Measurements from ENCODE around the gene TRPC3.
"Not testable (repeated sequence)": the region's sequence is repeated elsewhere in the genome, so short reads cannot be mapped to it uniquely, and the experiment has no call there.

The TRPC3 gene

DNA sequence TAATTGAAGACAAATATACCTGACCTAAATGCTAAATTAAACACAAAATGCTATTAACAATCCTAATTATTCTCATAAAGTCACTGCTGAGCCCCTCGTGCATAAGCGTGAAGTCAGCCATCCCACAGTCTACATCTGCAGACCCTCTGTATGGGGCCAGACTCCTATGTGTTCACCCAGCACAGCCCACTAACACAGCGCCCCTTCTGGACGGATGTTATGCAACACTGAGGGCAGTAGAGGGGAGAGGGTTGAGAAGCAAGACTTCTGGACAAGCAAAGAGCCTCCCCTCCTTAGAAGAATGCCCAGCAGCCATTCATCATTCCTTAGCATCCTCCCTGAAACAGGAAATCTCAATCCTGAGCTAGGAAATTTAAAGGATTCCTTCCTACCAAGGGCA lies 7.9 kb downstream of the TRPC3 start:
- DNase-seq: no peak

DNA sequence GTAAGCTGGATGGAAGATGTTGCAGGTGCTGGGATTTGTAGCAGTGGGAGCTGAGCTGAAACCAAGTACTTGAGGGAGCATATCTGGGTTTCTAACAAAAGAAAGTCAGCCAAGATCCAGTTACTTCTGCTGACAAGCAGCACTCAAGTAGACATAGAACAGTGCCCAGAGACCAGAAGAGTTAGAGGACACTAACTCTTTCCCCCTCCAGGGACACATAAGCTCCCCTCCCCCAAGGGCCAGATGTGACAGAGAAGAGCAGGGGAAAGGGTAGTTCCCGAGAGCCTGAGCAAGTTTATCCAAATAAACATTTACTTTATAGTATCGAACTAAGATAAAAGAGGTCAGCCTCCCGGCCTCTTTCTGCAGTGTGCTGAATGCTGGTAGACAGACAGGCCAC lies 12.2 kb downstream of the TRPC3 start:
- no peak for DNase-seq

DNA sequence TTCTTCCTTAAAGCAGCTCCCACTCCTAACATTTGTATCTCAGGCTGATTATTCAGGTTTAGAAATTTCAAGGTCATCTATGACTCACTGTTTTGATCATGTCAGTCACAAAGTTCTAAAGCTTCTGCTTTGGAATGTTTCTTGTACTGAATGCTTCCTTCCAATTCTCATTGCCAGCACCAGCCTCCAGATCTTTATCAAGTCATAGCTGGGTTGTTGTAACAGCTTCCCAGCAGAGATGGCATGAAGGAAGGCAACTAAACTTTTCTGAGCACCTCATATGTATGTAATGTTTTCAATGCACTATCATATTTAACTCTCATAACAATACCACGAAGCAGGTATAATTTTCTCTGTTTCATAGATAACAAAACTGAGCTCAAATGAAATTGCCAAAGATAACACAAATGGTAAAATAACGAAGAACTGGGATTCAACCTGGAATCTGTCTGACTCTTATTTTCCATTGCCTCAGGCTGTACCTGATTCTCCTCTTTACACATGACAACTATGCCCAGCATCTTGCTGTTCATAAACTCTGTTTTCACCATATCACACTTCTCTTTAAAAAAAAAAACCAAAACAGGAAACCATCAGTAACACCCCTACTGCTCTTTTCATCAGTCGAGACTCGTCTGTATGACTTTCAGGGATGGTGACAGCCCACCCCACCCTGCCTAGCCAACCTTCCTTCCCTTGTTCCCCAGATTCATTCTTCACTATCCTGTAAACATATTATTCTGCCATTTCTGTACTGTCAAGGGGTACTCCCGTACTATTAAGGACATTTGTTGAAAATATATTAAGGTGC lies 13.4 kb downstream of the TRPC3 start:
- DNase-seq: no peak

DNA sequence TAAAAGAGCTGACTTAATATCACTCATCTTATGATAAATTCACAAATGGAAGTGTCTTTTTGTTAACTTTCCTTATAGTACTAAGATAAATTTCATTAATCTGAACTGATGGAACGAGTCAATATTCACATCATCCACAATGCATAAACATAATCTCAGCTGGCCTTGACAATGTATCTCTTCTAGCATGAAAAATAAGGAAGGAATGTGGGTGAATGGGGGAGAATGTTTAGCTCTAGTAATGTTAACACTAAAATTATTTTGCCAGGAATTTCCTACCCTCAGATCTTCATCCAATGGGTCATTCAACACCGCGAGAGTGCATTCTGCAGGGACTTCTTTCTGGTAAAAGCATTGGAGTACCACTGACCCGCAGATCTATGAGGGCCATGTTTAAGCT lies 15.8 kb downstream of the TRPC3 start:
- no peak for DNase-seq

DNA sequence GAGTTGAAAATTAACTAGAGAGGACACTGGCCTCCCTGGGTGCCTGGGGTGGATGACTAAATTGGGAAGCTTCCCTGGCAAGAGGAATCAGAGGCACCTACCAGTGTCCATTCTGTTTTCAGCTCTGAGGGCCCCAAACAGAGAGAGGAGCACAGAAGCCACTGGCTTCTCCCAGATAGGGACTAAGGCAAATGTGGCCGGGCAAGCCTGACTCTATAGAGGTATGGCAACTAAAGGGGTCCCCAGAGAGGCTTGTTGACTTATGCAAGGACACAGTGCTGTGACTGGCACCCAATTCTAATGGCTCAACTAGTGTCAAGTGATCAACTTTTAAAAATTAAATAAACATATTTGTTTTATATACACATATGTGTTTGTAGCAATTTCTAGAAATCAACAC lies 17.2 kb downstream of the TRPC3 start:
- no peak for DNase-seq

DNA sequence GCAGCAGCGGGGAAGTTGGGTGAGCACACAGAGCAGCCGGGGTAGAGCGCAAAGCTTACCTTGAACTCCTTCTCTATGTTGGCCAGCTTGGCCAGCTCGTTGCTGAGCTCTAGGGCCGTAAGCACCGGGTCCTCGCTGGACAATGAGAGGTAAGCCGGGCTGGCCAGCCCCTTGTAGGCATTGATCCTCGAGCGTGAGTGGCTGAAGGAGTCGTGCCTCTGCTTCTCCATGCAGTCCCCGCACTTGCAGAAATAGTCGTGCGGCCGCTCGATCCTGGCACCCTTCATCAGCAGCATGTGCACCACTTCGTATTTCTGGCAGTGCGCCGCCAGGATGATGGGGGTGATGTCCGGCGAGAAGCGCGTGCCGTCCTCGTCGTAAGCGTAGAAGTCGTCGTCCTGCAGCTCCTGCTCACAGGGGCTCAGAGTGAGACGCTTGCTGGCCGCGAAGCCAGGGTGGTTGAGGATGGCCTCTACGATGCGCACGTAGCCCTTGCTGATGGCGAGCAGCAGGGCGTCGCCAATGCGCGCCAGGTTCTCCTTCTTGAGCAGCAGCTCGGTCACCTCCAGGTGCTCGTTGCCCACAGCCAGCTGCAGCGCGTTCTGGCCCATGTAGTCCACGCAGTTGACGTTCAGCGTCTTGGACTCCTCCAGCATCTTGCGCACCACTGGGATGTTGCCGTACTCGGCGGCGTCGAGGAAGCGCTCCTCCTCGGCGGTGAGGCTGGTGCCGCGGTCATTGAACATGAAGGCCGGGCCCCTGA lies 19.5 kb downstream of the TRPC3 start:
- DNase-seq: no peak

DNA sequence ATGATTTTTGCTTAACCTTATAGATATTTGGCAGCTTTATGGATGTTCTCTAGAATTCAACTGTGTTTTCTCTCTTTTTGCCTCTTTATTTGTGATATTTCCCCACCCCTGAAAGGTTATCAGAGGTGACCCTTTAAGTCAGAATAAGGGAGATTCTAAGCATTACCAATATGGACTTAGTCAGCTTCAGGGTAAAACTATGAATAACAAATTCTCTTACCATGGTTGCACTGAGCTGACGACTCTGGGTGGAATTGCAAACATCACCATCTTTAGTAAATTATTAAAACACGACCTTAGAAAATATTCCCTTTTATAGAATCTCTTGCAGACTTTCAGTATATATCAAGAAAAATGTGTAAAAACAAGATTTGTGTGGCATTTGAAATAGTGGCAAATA lies 21.6 kb downstream of the TRPC3 start:
- DNase-seq: no peak

DNA sequence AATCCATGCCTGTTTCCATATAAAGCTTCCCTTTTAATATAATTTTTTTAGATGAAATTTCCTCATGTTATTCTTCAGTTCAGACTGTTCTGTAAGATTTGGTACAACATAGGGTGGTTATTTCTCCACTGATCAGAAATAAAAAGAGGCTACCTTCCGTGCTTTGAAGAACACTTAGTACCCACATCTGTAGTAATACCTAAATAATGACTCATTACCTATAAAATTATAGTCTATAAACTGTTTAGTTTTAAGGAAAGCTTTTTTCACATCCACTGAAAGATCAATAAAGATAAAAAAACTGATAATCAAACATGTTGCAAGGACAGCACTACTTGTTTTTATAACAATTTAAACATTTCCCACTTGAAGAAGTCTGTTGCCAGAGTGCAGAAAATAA lies 23.9 kb downstream of the TRPC3 start:
- DNase-seq: no peak

DNA sequence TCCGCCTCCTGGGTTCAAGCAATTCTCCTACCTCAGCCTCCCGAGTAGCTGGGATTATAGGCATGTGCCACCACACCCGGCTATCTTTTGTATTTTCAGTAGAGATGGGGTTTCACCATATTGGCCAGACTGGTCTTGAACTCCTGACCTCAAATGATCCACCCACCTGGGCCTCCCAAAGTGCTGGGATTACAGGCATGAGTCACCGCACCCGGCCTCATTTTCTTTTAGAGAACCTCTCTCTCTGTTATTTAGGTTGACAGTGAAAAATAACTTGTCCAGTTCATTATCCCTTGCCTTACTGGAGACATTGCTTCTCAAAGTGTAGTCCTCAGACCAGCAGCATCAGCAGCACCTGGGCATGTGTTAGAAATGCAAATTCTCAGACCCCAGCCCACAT lies 25.4 kb downstream of the TRPC3 start:
- not testable (repeated sequence) for DNase-seq

DNA sequence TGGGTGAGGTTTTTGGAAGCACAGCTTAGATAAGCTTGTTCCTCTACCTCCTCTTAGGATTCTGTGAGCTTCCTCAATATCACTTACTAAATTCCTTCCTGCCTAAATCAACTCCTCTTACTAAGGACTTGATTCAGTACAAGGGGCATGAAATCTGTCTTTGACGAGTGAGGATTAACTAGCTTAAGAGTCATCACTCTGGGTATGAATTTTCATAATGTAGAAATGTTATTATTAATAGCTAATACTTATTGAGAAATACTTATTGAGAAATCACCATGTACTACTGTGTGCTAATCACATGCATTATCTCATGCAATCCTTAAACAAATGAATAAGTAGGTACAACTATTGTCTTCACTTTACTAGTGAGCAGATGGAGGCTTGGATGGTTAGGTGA lies 28.6 kb downstream of the TRPC3 start:
- DNase-seq: no peak

DNA sequence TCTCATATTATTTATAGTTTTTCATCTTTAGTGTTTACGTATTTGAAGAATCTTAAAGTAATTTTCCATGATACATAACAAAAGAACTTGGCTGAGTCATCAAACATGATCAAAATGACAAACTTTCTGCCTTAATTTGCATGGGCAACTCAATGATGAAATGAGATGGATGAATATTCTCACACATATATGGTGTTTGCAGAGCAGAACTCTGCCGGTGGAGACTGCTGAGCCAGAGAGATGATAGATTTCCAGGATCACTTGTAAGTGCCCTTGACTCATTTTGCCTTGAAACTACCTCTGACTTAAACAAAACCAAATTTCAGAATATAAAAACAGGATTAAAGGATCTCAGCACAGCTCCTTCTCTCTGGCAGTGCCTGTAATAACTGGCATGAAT lies 38.2 kb downstream of the TRPC3 start:
- no peak for DNase-seq

DNA sequence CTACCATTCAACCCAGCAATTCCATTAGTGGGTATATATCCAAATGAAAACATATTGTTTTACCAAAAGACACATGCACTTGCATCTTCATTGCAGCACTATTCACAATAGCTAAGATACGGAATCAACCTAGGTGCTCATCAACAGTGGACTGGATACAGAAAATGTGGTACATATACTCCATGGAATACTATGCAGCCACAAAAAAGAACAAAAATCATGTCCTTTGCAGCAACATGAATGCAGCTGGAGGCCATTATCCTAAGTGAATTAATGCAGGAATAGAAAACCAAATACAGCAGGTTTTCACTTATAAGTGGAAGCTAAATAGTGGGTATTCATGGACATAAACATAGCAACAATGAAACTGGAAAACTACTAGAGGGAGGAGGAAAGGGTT lies 43.5 kb downstream of the TRPC3 start:
- DNase-seq: no peak

DNA sequence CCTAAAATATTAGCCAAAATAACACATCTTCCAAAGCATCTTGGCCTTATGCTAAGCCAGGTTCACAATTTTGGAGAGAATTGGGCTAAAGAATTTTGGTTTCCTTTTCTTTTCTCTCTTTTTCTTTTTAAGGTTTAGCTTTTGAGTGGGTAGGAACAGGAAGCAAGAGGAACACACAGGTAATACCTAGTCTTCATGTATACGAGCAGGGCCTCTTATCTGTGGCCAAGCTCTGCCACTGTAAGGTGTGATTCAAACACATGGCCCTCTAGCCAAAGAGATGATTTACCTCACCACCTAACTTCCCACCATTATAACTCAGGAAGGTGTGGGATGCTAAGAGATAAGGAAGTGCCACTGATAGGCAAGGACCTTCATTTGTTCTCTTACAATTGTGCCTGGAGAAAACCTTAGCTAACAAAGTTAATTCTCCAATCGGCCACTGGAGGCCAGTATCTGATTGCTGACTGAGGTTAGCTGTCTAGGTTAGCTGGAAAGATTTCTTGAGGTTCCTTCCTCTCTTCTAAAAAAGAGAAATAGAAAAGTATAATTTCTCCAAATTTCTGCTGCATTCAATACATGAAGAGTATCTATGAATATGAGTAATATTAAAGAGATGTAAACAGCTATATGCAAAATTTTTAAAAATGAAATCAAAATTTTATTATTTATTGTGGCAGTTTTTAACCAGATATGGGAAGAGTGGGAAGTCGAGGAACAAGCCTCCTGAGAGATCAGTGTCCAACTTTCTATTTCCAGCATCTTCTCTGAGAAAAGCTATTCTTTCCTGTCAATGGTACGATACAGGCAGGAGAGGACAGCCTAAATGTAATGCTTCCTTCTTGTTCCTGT lies 51.5 kb downstream of the TRPC3 start:
- peak; percentile 59 for DNase-seq

DNA sequence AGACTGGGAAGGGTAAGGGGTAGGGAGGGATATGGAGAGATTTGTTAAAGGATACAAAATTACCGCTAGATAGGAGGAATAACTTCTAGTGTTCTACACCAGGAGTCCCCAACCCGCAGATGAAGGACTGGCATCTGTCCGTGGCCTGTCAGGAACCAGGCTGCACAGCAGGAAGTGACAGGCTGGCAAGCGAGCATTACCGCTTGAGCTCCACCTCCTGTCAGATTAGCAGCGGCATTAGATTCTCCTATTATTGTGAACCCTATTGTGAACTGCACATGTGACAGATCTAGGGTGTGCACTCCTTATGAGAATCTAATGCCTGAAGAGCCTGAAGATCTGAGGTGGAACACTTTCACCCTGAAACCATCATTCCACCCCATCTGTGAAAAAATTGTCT lies 53.7 kb downstream of the TRPC3 start:
- DNase-seq: no peak

DNA sequence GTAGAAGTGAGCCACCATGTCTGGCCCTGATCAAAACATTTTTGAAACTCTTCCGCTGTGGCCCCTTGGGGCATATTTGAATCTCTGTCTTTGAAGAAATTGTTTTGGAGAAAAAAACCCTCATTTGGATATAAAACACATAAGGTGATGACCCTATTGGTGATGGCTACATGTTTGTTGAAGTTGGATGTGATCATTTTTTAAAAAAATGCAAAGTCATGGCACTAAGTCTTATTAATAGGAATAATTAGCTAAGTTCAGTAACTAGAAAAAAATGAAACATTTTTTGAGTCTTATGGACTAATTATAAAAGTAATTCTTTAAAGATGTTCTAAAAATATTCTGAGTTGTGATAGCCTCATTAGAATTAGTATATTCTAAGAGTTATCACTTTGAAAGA lies 63.7 kb downstream of the TRPC3 start:
- no peak for DNase-seq

DNA sequence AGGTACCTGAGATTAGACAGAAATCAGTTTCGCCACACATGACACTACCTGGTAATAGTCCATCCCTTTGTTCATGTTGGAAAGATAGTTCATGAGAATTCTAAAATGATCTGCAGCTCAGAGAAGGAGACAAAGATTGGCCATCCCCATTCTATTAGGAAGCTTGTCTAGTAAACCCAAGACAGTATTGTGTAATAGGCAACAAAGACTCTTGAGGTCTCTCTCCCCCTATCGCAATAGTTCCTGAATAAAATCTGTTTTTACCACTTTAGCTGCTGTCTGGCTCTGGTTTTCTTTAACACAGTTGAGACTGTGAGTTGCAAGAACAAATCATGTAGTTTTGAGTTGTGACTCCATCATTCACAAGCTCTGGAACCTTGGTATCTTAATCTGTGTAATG lies 66.7 kb downstream of the TRPC3 start:
- DNase-seq: no peak

DNA sequence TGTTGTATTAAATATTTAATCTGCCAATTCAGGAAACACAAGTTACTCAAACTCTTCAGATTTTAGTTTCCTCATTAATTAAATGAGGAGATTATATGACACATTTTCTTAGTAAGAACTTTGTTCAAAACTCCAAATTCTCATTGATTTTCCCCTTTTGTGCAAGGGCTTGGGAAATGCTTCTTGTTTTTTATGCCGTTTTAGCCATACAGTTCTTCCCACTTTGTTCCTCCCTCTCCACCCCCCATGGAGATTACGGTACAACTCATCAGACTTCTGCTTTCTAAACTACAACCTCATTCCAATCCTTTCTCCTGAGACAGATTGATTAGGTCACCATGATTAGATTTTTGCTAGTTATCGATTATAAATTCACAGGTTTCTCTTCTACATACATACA lies 70.7 kb downstream of the TRPC3 start:
- peak; percentile 8 for DNase-seq

DNA sequence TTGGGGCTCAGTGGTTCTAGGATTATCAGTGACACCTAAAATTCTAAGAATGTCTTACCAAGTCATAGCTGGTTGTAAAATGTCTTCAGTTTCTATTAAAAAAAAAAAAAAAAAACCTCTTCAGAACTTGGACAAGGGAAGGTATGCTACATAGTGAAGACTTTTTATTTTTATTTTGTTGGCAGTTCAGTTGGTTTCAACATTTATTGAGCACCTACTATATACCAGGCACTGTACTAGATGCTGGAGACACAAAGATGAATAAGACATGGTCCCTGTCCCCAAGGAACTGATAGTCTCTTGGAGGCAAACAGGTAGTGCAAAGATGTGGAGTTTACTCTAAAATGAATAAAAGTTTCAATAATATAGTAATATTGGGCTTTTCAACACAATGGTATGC lies 72.7 kb downstream of the TRPC3 start:
- no peak for DNase-seq

DNA sequence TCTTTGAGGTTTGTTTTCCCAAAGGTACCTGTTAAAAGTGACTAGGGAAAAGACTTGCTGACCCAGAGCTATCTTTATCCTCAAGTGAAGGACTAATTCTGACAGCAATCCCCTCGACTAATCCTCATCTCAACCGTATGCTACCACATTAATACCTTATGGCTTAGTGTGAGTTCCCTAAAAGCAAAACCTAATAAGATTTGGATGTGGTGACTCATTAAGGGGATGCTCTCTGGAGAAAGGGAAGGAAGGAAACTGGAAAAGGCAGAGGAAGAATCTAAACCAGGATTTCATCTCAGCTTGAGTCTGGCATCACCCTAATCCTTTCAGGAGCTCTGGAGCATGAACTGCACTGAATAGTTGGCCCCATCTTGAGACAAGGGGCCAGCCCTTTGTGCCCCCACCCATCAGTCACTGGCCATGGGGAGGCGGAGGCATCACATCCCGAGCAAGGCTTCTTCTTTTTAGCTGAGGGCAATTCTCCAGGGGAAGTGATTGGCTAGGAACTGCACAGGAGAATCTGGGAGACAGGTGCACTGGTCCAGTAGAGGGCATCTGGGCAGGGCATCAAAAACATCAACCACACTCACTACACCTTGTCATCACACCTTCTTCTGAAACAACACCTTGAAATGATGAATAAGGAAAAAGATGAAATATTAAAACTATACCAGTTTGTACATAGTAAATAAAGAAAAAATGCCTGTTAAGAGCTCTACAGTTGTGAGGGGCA lies 74.7 kb downstream of the TRPC3 start:
- DNase-seq: no peak

DNA sequence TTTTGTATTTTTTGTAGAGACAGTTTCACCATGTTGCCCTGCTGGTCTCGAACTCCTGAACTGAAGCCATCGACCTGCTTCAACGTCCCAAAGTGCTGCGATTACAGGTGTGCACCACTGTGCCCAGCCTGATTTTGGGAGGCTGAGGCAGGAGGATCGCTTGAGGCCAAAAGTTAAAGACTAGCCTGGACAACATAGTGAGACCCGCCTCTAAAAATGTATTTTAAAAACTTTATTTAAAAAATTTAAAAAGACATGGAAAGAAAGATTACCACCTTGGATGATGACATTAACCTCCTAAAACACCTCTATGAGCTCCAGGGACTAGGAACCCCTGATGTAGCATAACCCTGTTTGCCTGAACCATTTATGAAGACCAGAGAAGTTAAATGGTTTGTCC lies 75.8 kb downstream of the TRPC3 start:
- DNase-seq: no peak

DNA sequence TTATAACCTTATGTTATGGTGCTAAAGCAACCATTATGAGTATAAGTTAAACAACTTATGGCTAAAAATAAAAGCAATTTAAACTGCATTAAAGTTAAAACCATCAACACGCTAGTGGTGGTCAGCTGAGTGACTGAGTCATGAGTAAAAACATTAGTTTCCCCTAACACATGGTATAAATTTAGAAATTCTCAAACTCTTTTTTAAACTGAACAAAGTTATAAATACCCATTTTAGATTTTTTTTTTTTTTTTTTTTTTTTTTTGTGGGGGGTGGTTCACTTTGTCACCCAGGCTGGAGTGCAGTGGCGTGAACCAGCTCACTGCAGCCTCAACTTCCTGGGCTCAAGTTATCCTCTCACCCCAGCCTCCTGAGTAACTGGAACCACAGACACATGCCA lies 76.2 kb downstream of the TRPC3 start:
- peak; percentile 16 for DNase-seq

DNA sequence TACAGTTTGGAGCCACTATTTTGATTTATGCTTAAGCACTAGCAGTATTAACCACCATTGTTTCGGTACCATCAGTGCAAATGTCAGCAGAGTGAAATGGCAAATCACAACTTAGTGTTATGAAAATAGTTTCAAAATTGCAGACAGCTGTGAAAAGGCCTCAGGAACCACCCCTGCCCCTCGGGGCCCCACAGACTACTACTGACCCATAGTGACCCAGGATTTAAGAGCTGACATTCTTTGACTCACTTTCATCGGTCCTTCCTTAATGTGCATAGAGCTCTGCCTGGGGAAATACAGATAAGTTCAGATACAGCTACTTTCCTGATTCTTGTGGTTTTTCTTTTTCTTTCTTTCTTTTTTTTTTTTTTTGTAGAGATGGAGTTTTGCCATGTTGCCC lies 78.3 kb downstream of the TRPC3 start:
- DNase-seq: no peak
